ENCODE results near the gene DGKK.

The DGKK gene

GRCh38 chrX:50484662-50485061 is 14.0 kb upstream of the DGKK start:
- no peak for DNase-seq (ENCODE audit: low read depth)
- H3K4me3 ChIP-seq (ENCODE audit: low read depth, low read length): no peak overlapping the region
- no peak for TF ChIP-seq CTCF (IDR thresholded peaks at IDR 0.05; ENCODE audit: low read depth, low read length, missing control alignments)
- in situ Hi-C loops (cut with HindIII; ENCODE audit: low sequenced_read_pairs): no loop called here

GRCh38 chrX:50483283-50483682 is 12.7 kb upstream of the DGKK start:
- TF ChIP-seq CTCF (IDR thresholded peaks at IDR 0.05; ENCODE audit: low read depth, low read length, missing control alignments): no peak
- in situ Hi-C loops (cut with HindIII; ENCODE audit: low sequenced_read_pairs): no loop called here
- no peak for DNase-seq (ENCODE audit: low read depth)
- no peak overlapping the region for H3K4me3 ChIP-seq (ENCODE audit: low read depth, low read length)

GRCh38 chrX:50475208-50475607 is 4.6 kb upstream of the DGKK start:
- TF ChIP-seq CTCF (IDR thresholded peaks at IDR 0.05; ENCODE audit: low read depth, low read length, missing control alignments): no peak
- in situ Hi-C loops (cut with HindIII; ENCODE audit: low sequenced_read_pairs): no loop called here
- DNase-seq (ENCODE audit: low read depth): no peak
- H3K4me3 ChIP-seq (ENCODE audit: low read depth, low read length): no peak overlapping the region

DNA sequence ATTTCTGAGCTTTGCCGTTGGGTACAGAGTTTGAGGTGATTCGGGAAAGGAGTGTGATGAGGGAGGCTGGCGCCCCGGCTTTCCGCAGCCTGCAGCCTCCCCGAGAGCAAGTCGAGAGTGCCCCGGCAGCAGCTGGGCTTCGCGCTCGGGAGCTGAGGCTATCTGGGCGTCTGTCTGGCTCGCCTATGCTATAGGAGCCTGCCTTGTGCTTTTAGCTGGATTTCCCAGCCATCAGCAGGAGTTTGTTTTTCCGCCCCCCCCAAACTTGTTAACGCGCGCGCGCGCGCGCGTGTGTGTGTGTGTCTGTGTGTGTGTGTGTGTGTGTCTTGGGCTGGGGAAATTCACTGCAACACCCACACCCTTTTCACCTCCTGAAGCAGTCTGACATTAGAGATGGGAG is 765 bp upstream of the DGKK start:
- no peak for DNase-seq (ENCODE audit: low read depth)
- in situ Hi-C loops (cut with HindIII; ENCODE audit: low sequenced_read_pairs): no loop called here
- TF ChIP-seq CTCF (IDR thresholded peaks at IDR 0.05; ENCODE audit: low read depth, low read length, missing control alignments): no peak
- H3K4me3 ChIP-seq (ENCODE audit: low read depth, low read length): no peak overlapping the region

- no peak for DNase-seq (ENCODE audit: low read depth)
- in situ Hi-C loops (cut with HindIII; ENCODE audit: low sequenced_read_pairs): loop anchor here (5.0 kb wide), 1 partner anchor 37 kb away; no protein-coding TSS in a partner anchor
- no peak overlapping the region for H3K4me3 ChIP-seq (ENCODE audit: low read depth, low read length)
- TF ChIP-seq CTCF (IDR thresholded peaks at IDR 0.05; ENCODE audit: low read depth, low read length, missing control alignments): no peak
Observed at GRCh38 chrX:50469206-50469605, 1.4 kb downstream of the DGKK start.

GRCh38 chrX:50459615-50460014 is 11.0 kb downstream of the DGKK start:
- no peak for TF ChIP-seq CTCF (IDR thresholded peaks at IDR 0.05; ENCODE audit: low read depth, low read length, missing control alignments)
- no peak for DNase-seq (ENCODE audit: low read depth)
- no peak overlapping the region for H3K4me3 ChIP-seq (ENCODE audit: low read depth, low read length)
- in situ Hi-C loops (cut with HindIII; ENCODE audit: low sequenced_read_pairs): no loop called here

DNA sequence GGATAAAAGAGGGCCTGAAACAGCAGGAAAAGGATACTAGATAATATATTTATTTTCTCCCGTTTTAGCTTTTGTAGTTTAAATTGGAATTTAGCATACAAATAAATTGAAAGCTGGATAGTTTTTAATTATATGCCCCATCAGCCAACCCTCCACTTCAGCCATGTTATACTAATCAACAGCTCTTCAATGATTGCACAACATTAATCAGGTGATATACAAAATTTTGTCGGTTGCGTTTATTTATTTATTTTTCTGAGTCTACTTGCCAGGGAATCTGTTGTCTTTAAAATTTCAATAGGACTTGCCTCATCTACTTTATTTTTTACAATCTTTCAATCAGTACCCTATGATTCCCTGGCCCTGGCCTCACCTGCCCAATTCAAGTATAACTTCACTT is 12.1 kb downstream of the DGKK start:
- in situ Hi-C loops (cut with HindIII; ENCODE audit: low sequenced_read_pairs): no loop called here
- no peak for TF ChIP-seq CTCF (IDR thresholded peaks at IDR 0.05; ENCODE audit: low read depth, low read length, missing control alignments)
- H3K4me3 ChIP-seq (ENCODE audit: low read depth, low read length): no peak overlapping the region
- no peak for DNase-seq (ENCODE audit: low read depth)

Data from astrocyte of the cerebellum (primary cell).